ENCODE results near the gene ARHGAP42. TPM values are rescaled to one million over a fixed set of nuclear protein-coding genes. Genes with fewer than 3 reads are reported as not detected.

The ARHGAP42 gene
- polyA plus RNA-seq, 3 donors: 0.13 TPM; not detected in 2

DNA sequence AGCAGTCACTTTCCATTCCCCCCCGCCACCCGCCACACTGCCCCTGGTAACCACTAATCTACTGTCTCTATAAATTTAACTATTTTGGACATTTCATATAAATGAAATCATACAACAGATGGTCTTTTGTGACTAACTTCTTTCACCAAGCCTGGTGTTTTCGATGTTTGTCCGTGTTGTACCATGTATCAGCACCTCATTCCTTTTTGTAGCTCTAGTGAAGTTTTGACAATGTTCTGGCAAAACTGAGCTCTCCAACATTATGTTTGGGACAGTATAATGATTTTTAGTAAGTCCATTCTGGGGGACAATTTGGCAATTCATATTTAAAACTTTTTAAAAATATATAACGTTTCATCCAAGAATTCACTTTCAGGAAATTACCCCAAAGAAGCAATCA, 45.6 kb upstream of the ARHGAP42 start:
- H3K27ac ChIP-seq (ENCODE audit: low read depth in 1 of 2, low read length in 2 of 2): no peak overlapping the region
- no peak overlapping the region for H3K9ac ChIP-seq (ENCODE audit: insufficient read depth, low read length, poor library complexity, severe bottlenecking)
- H3K27me3 ChIP-seq (ENCODE audit: control insufficient read depth in 2 of 2, insufficient read depth in 2 of 2, low read length in 2 of 2): no peaks in the 10 kb centered on the region
- H3K36me3 Mint-ChIP-seq: no peaks in the 10 kb centered on the region
- H3K9me3 Mint-ChIP-seq: peaks cover 0 to 4% (median 1%) of the 10 kb centered on the region in 7 donors
- no peak overlapping the region for H3K4me3 ChIP-seq (replicated peaks in 1 of 3; ENCODE audit: low read depth in 2 of 3, low read length in 3 of 3)
- no peak for DNase-seq
- TF ChIP-seq, protein P1, sequence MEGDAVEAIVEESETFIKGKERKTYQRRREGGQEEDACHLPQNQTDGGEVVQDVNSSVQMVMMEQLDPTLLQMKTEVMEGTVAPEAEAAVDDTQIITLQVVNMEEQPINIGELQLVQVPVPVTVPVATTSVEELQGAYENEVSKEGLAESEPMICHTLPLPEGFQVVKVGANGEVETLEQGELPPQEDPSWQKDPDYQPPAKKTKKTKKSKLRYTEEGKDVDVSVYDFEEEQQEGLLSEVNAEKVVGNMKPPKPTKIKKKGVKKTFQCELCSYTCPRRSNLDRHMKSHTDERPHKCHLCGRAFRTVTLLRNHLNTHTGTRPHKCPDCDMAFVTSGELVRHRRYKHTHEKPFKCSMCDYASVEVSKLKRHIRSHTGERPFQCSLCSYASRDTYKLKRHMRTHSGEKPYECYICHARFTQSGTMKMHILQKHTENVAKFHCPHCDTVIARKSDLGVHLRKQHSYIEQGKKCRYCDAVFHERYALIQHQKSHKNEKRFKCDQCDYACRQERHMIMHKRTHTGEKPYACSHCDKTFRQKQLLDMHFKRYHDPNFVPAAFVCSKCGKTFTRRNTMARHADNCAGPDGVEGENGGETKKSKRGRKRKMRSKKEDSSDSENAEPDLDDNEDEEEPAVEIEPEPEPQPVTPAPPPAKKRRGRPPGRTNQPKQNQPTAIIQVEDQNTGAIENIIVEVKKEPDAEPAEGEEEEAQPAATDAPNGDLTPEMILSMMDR (IDR thresholded peaks at IDR 0.05): no peak
- no peak overlapping the region for H3K27ac Mint-ChIP-seq
- H3K79me2 ChIP-seq (ENCODE audit: insufficient read depth, low read length): no peaks in the 10 kb centered on the region
- no peak overlapping the region for H3K4me2 ChIP-seq (replicated peaks; ENCODE audit: extremely low read depth, low read length, poor library complexity, severe bottlenecking)
- no peaks in the 10 kb centered on the region for H3K4me1 ChIP-seq (ENCODE audit: control insufficient read depth in 1 of 2, insufficient read depth in 2 of 2, low read length in 2 of 2)
- WGBS (ENCODE audit: insufficient coverage): 100% methylated on average over 1 of the region's 5 CpGs
- no peaks in the 10 kb centered on the region for H3K4me1 Mint-ChIP-seq
- peaks cover 0 to 4% (median 0%) of the 10 kb centered on the region in 3 donors for H3K27me3 Mint-ChIP-seq (ENCODE audit: low read depth in 3 of 3)
- no peaks in the 10 kb centered on the region for H3K36me3 ChIP-seq (replicated peaks in 1 of 2; ENCODE audit: control insufficient read depth in 1 of 2, insufficient read depth in 2 of 2, low read length in 2 of 2)
- no peaks in the 10 kb centered on the region for H4K20me1 ChIP-seq (ENCODE audit: insufficient read depth, low read length)
- intact Hi-C loops (cut with micrococcal nuclease): no loop called here
- no peak overlapping the region for H3K4me3 Mint-ChIP-seq
- no peaks in the 10 kb centered on the region for H3K9me3 ChIP-seq (replicated peaks in 1 of 2; ENCODE audit: control insufficient read depth in 1 of 2, insufficient read depth in 1 of 2, low read length in 2 of 2)
- H2AFZ ChIP-seq (ENCODE audit: insufficient read depth, low read depth, low read length, poor library complexity, severe bottlenecking): no peak overlapping the region

DNA sequence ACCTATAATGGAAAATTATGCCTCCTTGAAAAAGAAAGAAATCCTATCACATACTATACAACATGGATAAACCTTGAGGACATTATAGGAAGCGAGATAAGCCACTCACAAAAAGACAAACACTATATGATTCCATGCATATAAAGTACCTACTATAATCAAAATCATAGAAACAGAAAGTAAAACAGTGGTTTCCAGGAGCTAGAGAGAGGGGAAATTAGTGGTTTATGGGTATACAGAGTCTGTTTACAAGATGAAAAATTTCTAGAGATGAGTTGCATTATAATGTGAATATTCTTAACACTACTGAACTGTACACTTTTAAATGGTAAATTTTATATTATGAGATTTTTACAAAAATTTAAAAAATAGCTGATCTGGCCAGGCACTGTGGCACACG, 40.5 kb upstream of the ARHGAP42 start:
- DNase-seq: no peak
- H3K4me1 ChIP-seq (ENCODE audit: control insufficient read depth in 1 of 2, insufficient read depth in 2 of 2, low read length in 2 of 2): no peaks in the 10 kb centered on the region
- no peak overlapping the region for H3K9ac ChIP-seq (ENCODE audit: insufficient read depth, low read length, poor library complexity, severe bottlenecking)
- H3K4me3 ChIP-seq (replicated peaks in 1 of 3; ENCODE audit: low read depth in 2 of 3, low read length in 3 of 3): no peak overlapping the region
- no peaks in the 10 kb centered on the region for H4K20me1 ChIP-seq (ENCODE audit: insufficient read depth, low read length)
- Mint-ChIP-seq H3K27ac (no peak overlapping the region), H3K4me3 (no peak overlapping the region), H3K9me3 (peaks cover 0 to 13% (median 6%) of the 10 kb centered on the region in 7 donors), H3K4me1 (no peaks in the 10 kb centered on the region), H3K27me3 (ENCODE audit: low read depth in 3 of 3) (peaks cover 0 to 1% (median 0%) of the 10 kb centered on the region in 3 donors), H3K36me3 (no peaks in the 10 kb centered on the region)
- peaks cover 0 to 4% of the 10 kb centered on the region in 2 donors for H3K9me3 ChIP-seq (replicated peaks in 1 of 2; ENCODE audit: control insufficient read depth in 1 of 2, insufficient read depth in 1 of 2, low read length in 2 of 2)
- no peak overlapping the region for H3K4me2 ChIP-seq (replicated peaks; ENCODE audit: extremely low read depth, low read length, poor library complexity, severe bottlenecking)
- intact Hi-C loops (cut with micrococcal nuclease): no loop called here
- no peak overlapping the region for H3K27ac ChIP-seq (ENCODE audit: low read depth in 1 of 2, low read length in 2 of 2)
- no peak overlapping the region for H2AFZ ChIP-seq (ENCODE audit: insufficient read depth, low read depth, low read length, poor library complexity, severe bottlenecking)
- H3K27me3 ChIP-seq (ENCODE audit: control insufficient read depth in 2 of 2, insufficient read depth in 2 of 2, low read length in 2 of 2): no peaks in the 10 kb centered on the region
- TF ChIP-seq, protein P1 (IDR thresholded peaks at IDR 0.05): no peak
- no peaks in the 10 kb centered on the region for H3K79me2 ChIP-seq (ENCODE audit: insufficient read depth, low read length)
- H3K36me3 ChIP-seq (replicated peaks in 1 of 2; ENCODE audit: control insufficient read depth in 1 of 2, insufficient read depth in 2 of 2, low read length in 2 of 2): no peaks in the 10 kb centered on the region
- no CpG with 5 or more reads among the region's 2 CpGs for WGBS (ENCODE audit: insufficient coverage)

Data from CD14-positive monocyte (primary cell).